GM12874 (cell line): ENCODE measurements around the gene MPV17L2.

ENCODE experiments used
- TF ChIP-seq, protein P1 (sequence below): IDR thresholded peaks from 2 replicates; pipeline ENCODE4 v1.5.1; 2011; ENCODE audit warnings: low read depth, mild to moderate bottlenecking, control low read depth, low read length, moderate library complexity; ENCODE audit not compliant: insufficient read depth

MPV17L2 gene

GRCh38 chr19:18164072-18164471 lies 28.9 kb upstream of the MPV17L2 start:
- TF ChIP-seq, protein P1, sequence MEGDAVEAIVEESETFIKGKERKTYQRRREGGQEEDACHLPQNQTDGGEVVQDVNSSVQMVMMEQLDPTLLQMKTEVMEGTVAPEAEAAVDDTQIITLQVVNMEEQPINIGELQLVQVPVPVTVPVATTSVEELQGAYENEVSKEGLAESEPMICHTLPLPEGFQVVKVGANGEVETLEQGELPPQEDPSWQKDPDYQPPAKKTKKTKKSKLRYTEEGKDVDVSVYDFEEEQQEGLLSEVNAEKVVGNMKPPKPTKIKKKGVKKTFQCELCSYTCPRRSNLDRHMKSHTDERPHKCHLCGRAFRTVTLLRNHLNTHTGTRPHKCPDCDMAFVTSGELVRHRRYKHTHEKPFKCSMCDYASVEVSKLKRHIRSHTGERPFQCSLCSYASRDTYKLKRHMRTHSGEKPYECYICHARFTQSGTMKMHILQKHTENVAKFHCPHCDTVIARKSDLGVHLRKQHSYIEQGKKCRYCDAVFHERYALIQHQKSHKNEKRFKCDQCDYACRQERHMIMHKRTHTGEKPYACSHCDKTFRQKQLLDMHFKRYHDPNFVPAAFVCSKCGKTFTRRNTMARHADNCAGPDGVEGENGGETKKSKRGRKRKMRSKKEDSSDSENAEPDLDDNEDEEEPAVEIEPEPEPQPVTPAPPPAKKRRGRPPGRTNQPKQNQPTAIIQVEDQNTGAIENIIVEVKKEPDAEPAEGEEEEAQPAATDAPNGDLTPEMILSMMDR: no peak

DNA sequence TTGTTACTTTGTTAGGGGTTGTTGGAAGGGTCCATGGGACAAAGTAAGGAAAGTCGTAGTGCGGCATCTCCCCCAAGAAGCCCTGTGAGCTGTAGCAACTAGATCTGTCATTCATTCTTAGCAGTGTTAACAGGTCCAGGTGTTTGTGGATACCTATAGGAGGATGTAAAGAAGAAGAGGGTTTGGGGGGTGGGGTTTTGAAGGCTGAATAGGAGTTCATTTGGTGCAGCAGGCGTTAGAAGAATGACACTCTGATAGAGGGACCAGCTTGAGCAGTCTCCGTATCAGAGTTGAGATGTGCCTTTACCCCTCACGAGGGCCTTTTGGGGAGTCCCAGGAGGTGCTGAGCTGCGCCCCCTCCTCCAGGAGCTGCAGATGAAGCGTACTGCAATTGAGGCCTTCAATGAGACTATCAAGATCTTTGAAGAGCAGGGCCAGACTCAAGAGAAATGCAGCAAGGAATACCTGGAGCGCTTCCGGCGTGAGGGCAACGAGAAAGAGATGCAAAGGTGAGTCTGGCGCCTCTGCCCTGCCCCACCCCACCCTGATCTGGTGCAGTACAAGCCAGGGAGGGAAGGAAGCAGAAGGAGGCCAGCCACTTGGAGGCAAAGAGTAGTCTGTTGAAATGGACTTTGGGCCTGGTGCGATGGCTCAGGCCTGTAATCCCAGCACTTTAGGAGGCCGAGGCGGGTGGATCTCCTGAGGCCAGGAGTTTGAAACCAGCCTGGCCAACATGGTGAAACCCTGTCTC lies 27.0 kb upstream of the MPV17L2 start:
- TF ChIP-seq, protein P1: no peak

- TF ChIP-seq, protein P1: no peak
Observed at GRCh38 chr19:18167011-18167410, 26.0 kb upstream of the MPV17L2 start.

DNA sequence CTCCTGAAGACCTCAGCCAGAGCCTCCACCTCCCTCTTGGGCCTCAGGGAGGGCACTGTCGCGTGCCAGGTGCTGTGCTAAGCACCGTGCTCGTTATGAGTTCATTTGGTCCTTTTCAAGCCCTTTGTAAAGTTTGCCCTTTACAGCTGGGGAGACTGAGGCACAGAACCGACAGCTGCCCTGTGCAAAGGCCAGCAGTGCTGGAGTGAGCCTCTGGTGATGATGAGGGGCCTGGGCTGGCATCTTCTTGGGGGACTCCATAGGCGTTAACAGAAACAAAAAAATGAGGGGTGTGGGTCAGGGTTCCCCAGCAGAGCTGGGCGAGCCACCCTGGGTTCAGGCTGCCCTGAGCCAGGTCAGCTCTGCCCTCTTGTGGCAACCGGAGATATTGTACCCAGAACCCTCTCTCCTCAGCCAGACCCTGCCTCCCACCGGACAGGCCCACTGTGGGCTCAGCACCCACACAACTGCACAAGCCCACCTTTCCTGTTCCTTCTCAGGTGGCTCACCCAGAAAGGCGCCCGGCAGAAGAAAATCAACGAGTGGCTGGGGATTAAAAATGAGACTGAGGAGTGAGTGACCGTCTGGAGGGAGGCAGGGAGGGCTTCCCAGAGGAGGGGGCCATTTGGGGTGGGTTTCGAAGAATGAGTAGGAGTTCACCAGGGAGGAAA lies 24.9 kb upstream of the MPV17L2 start:
- TF ChIP-seq, protein P1: peak; percentile 91

DNA sequence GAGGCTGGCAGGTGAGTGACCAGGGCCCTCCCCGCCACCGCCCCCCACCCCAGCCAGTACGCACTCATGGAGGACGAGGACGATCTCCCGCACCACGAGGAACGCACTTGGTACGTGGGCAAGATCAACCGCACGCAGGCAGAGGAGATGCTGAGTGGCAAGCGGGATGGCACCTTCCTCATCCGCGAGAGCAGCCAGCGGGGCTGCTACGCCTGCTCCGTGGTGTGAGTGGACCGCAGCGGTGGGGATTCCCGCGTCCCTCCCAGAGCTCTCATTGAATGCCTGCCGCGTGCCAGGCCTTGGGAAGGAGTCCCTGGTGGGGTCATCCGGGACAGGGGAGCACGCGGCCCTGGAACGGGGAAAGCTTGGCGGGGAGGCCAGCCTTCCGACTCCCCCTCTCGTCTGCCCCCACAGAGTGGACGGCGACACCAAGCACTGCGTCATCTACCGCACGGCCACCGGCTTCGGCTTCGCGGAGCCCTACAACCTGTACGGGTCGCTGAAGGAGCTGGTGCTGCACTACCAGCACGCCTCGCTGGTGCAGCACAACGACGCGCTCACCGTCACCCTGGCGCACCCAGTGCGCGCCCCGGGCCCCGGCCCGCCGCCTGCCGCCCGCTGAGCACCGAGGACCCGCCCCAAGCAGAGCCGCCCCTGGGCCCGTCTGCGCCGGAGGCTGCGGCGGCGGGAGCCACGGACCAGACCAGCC lies 24.2 kb upstream of the MPV17L2 start:
- TF ChIP-seq, protein P1: no peak

- TF ChIP-seq, protein P1: no peak
Observed at GRCh38 chr19:18170714-18171255, 22.2 kb upstream of the MPV17L2 start.
